ENCODE measurements around the gene SLC10A4. TPM values are rescaled to one million over a fixed set of nuclear protein-coding genes. Genes with fewer than 3 reads are reported as not detected.

The SLC10A4 gene
- total and polyA plus RNA-seq, 12 donors = 0.10 to 0.61 (median 0.22) TPM; not detected in 1

DNA sequence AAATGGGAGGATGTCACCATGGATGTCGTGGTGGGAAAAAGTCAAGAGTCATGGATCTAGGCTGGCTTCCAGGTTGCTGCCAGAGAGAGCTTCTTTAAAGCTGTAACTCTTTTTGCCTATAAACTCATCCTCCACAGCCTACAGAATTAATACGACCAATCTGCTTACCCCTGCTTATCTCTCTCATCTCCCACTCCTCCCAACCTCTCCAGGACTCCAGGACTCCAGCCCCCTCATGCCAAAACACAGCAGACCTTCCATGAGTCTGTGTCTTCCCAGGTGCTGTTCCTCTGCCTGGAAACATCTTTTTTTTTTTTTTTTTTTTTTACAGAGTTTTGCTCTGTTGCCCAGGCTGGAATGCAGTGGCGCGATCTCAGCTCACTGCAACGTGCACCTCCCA is 15.3 kb upstream of the SLC10A4 start:
- Histone ChIP-seq H3K4me3 (no peak overlapping the region), H3K4me1 (no peaks in the 10 kb centered on the region), H3K9me3 (peaks cover 0 to 8% (median 0%) of the 10 kb centered on the region in 11 donors), H3K27ac (no peak overlapping the region), H3K27me3 (no peaks in the 10 kb centered on the region), H3K36me3 (no peaks in the 10 kb centered on the region)
- no peak for TF ChIP-seq CTCF (IDR thresholded peaks at IDR 0.05)
- ATAC-seq (no peak), DNase-seq (no peak)
- intact Hi-C loops (cut with DNase I) = no loop called here
- WGBS, 2 donors = 60 to 74% methylated on average over 4 to 5 of the region's 5 CpGs

GRCh38 chr4:48470137-48470536 is 13.0 kb upstream of the SLC10A4 start:
- H3K9me3 ChIP-seq = no peaks in the 10 kb centered on the region
- no peaks in the 10 kb centered on the region for H3K36me3 ChIP-seq
- H3K27me3 ChIP-seq = no peaks in the 10 kb centered on the region
- WGBS, 2 donors = 79 to 82% methylated on average over 1 of the region's 1 CpG
- no peak for TF ChIP-seq CTCF (IDR thresholded peaks at IDR 0.05)
- no peak overlapping the region for H3K4me3 ChIP-seq
- ATAC-seq = no peak
- no peak for DNase-seq
- H3K4me1 ChIP-seq = no peaks in the 10 kb centered on the region
- intact Hi-C loops (cut with DNase I) = no loop called here
- no peak overlapping the region for H3K27ac ChIP-seq

DNA sequence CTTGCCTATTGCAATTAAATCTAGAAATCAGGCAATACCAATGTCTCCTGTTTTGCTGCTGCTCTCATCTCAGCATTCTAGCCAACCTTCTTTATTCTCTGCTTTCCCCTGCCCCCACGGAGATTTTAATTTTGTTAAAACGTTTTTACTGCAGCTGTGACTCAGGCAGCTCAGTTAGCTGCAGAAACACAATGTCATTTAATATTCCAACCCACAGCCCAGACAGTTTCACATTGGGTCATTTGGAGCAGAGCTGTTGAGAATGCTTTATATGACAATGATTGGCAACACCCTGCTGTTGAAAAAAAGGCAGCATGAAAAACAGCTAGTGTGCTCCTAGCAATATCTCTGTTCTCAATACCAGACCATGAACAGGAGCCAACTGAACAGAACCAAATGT is 12.6 kb upstream of the SLC10A4 start:
- TF ChIP-seq CTCF (IDR thresholded peaks at IDR 0.05) = no peak
- WGBS, 2 donors = 34 to 38% methylated on average over 2 of the region's 2 CpGs
- no peaks in the 10 kb centered on the region for H3K36me3 ChIP-seq

DNA sequence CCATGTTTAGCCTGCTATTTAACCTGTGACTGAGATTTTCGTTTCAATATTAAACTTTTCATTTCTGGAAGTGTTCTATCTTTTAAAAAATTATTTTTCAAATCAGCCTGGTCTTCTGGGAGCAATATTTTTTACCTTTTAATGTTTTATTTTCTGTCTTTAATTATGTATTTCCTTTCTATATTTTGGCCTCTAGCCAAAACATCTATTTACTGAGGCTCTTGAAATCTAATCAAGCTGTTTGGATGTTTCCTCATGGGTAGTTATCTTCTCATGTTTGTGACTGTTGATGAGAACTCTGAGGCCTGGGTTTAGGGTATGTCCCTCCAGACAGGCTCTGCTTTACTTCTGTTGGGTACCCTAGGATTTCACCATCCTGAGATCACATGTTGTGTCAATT is 10.3 kb upstream of the SLC10A4 start:
- peaks cover 0 to 21% (median 7%) of the 10 kb centered on the region in 9 donors for H3K4me1 ChIP-seq
- no peaks in the 10 kb centered on the region for H3K36me3 ChIP-seq
- intact Hi-C loops (cut with DNase I) = no loop called here
- no peaks in the 10 kb centered on the region for H3K9me3 ChIP-seq
- 69 to 78% methylated on average over 1 of the region's 1 CpG for WGBS, 2 donors
- no peaks in the 10 kb centered on the region for H3K27me3 ChIP-seq
- H3K27ac ChIP-seq = no peak overlapping the region
- TF ChIP-seq CTCF (IDR thresholded peaks at IDR 0.05) = no peak
- H3K4me3 ChIP-seq = no peak overlapping the region
- no peak for DNase-seq
- ATAC-seq = no peak

More for the DNA sequence above, 12.6 kb upstream of the SLC10A4 start:
- ATAC-seq = no peak
- Histone ChIP-seq H3K4me3 (no peak overlapping the region), H3K27me3 (no peaks in the 10 kb centered on the region), H3K27ac (no peak overlapping the region), H3K9me3 (no peaks in the 10 kb centered on the region), H3K4me1 (peaks cover 0 to under 1% (median 0%) of the 10 kb centered on the region in 9 donors)
- intact Hi-C loops (cut with DNase I) = no loop called here
- no peak for DNase-seq

All from heart right ventricle (tissue), 16 donors.